GM12875 (cell line): ENCODE data around the gene TFPI.

Source experiments
- H3K4me3 ChIP-seq: one replicate; pipeline ENCODE4 v1.5.1; 2011; ENCODE audit warnings: low read depth, low read length, control low read depth
- TF ChIP-seq, protein P1 (sequence below): IDR thresholded peaks from 2 replicates; pipeline ENCODE4 v1.5.1; 2011; ENCODE audit warnings: low read depth, mild to moderate bottlenecking, control low read depth, inconsistent platforms, low read length, moderate library complexity, borderline replicate concordance; ENCODE audit not compliant: insufficient read depth

Gene TFPI

DNA sequence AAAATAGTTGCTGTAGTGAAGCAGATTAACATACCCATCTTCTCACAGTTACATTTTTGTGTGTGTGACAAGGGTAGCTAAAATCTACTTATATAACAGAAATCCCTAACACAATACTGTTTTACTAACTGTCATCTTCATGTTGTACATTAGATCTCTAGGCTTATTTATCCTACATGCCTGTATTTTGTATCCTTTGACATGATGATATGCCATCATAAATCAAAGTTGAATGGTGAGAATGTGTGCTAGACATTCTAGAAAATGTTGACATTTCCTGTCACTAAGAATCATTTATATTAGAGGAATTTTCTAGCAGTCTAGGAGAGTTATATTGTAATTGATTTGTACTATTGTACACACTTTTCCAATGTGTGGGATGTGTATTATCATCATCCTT lies 84.7 kb downstream of the TFPI start:
- no peak overlapping the region for H3K4me3 ChIP-seq
- TF ChIP-seq, protein P1, sequence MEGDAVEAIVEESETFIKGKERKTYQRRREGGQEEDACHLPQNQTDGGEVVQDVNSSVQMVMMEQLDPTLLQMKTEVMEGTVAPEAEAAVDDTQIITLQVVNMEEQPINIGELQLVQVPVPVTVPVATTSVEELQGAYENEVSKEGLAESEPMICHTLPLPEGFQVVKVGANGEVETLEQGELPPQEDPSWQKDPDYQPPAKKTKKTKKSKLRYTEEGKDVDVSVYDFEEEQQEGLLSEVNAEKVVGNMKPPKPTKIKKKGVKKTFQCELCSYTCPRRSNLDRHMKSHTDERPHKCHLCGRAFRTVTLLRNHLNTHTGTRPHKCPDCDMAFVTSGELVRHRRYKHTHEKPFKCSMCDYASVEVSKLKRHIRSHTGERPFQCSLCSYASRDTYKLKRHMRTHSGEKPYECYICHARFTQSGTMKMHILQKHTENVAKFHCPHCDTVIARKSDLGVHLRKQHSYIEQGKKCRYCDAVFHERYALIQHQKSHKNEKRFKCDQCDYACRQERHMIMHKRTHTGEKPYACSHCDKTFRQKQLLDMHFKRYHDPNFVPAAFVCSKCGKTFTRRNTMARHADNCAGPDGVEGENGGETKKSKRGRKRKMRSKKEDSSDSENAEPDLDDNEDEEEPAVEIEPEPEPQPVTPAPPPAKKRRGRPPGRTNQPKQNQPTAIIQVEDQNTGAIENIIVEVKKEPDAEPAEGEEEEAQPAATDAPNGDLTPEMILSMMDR, result no peak

DNA sequence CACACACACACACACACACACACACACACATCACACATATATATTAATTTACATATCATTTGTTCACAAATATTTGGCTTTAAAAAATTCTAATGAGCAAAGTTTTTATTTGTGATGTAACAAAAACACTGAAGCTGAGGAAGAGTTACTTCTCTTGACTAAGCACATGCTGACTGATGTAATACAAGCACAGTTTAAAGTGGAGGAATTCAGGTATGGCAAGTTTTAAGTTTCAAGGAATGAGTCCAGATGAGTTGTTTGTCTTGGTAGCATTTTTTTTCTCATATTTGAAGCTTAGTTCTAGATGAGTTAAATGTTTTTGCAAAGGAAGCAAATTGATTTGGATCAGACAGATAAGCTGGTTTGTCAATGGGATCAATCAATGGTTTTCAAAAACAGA lies 86.0 kb downstream of the TFPI start:
- TF ChIP-seq, protein P1, result no peak
- H3K4me3 ChIP-seq, result no peak overlapping the region

DNA sequence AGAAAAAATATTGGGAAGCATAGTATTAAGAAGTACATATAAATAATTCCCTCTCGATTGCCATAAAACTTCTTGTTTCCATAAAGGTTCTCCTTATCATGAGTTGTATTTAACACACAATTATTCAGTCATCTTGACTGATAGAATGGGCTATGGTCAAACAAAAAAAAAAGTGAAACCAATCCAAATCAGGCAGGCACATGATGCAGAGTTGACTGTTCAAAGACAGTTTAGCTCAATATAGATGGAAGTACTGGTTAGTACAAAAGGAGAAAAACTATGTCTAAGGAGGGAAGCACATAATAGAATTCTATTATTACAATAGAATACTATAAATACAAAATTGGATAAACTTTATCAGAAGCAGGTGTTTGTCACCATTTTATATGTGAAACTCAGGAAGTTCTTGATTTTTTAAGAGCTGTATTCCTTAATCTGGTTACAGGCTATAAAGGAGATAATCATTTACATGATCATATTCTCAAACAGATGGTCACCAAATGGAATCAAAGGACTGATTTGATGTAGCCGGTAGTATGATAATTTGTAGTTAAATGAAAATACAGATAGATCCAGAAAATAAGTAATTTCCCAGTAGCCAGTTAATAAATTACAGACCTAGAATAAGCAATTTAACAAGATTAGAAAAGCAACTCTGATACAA lies 88.0 kb downstream of the TFPI start:
- TF ChIP-seq, protein P1, result no peak
- no peak overlapping the region for H3K4me3 ChIP-seq

DNA sequence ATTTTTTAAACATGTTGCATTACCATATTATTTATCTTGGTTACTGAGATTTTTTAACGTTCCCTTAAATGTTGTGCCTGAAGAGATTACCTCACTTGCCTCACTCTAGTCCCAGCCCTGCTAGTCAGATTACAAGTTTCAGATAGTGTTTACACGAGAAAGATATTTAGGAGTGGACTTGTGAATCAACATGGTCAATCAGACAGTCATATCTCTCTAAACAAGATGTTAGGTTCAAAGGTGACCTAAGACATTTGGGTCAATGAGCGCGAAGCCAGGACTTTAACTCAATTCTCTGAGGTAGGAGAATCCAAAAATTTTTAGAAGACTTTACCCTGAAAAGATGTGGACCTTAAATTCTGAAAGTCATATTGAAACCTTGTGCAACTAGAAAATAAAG lies 91.4 kb downstream of the TFPI start:
- H3K4me3 ChIP-seq, result no peak overlapping the region
- TF ChIP-seq, protein P1, result no peak

DNA sequence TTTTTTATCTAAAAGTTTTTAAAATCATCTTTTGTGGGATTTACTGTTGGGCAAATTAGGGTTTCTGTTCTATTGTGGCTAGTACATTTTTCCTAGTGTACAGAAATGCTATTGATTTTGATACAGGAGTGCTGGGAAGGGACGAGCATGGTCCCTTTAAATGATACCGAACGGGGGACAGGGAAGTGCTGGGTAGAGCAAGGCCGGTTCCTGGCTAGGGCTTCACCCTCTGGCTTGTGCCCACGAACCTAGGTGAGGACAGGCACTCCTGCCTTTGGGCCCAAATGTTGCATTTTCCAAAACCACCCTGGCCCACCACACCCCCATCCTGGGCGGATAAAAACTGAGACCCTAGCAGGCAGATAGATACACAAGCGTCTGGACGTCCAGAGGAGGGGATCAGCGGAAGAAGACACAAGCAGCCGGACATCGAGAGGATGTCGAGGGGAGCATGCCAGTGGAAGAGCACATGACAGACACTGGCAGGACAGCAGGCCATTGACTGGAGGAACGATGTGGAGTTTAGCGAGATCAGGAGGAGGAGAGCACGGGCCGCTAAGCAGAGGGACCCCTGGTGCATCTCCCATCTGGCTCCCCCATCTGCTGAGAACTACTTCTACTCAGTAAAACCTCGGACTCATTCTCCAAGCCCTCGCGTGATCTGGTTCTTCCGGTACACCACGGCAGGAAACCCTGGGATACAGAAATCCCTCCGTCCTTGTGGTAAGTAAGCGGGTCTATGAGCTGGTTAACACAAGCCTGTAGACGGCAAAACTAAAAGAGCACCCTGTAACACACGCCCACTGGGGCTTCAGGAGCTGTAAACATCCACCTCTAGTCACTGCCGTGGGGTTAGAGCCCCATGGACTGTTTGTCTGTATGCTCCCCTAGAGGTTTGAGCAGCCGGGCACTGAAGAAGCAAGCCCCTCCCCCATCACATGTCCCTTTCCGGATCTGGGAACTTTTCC lies 92.7 kb downstream of the TFPI start:
- H3K4me3 ChIP-seq, result no peak overlapping the region
- TF ChIP-seq, protein P1, result no peak

DNA sequence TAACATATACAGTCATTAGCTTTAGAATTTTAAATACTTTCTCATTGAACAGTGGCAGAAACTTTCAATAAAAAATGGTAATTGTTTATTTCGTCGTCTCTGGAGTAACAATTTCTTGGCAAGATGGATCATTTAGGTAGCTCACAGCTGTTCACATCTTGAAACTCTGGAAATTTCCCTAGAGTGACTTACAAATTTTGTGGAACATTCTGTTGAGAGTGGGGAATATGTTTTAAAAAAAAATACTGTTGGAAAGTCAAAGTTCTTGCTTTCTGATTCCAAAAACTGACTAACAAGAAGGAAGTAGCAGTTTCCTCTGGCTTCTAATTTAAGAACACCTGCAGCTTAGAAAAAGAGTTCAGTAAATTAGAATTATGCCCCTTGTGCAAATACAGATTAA lies 95.0 kb downstream of the TFPI start:
- H3K4me3 ChIP-seq, result no peak overlapping the region
- TF ChIP-seq, protein P1, result no peak
